Endothelial cell (in vitro differentiated cells): Measurements from ENCODE around the gene YIPF5. TPM values are rescaled to one million over a fixed set of nuclear protein-coding genes. Genes with fewer than 3 reads are reported as not detected.

Experiments
- DNase-seq: peaks from one replicate; pipeline ENCODE4 v3.0.0; 2021; ENCODE audit warnings: low spot score
- H3K27ac Mint-ChIP-seq: one replicate; pipeline ENCODE4 v1.8.0; 2021; ENCODE audit warnings: mixed read lengths, inconsistent platforms; ENCODE audit not compliant: unreplicated experiment
- H3K27me3 Mint-ChIP-seq: one replicate; pipeline ENCODE4 v1.8.0; 2021; ENCODE audit warnings: mild to moderate bottlenecking, moderate library complexity, mixed read lengths, inconsistent platforms; ENCODE audit not compliant: unreplicated experiment
- H3K36me3 Mint-ChIP-seq: one replicate; pipeline ENCODE4 v1.8.0; 2021; ENCODE audit warnings: mild to moderate bottlenecking, low read depth, mixed read lengths, inconsistent platforms; ENCODE audit not compliant: unreplicated experiment
- H3K4me1 Mint-ChIP-seq: one replicate; pipeline ENCODE4 v1.8.0; 2021; ENCODE audit warnings: mild to moderate bottlenecking, mixed read lengths, inconsistent platforms; ENCODE audit not compliant: unreplicated experiment
- H3K4me3 Mint-ChIP-seq: one replicate; pipeline ENCODE4 v1.8.0; 2021; ENCODE audit warnings: mild to moderate bottlenecking, mixed read lengths, inconsistent platforms; ENCODE audit not compliant: unreplicated experiment
- H3K9me3 Mint-ChIP-seq: one replicate; pipeline ENCODE4 v1.8.0; 2021; ENCODE audit warnings: mixed read lengths, inconsistent platforms; ENCODE audit not compliant: unreplicated experiment
- total RNA-seq: library from RNA; stranded (reverse); fragmentation: NEBNext Ultra II Directional; extraction: Animal tissue kit (Norgen Biotek cat#: 25700); gene quantifications from one replicate; pipeline ENCODE4 v1.2.1, GENCODE V29; 2021; ENCODE audit not compliant: unreplicated experiment
- TF ChIP-seq, protein P1 (sequence below): fragments of 200-600 bp; sonication (generic); IDR thresholded peaks from one replicate; pipeline ENCODE4 v1.5.0; 2021; ENCODE audit warnings: antibody characterized with exemption; ENCODE audit not compliant: unreplicated experiment

The YIPF5 gene
- total RNA-seq, 1 donor from 2014 or later, result 47.8 TPM

DNA sequence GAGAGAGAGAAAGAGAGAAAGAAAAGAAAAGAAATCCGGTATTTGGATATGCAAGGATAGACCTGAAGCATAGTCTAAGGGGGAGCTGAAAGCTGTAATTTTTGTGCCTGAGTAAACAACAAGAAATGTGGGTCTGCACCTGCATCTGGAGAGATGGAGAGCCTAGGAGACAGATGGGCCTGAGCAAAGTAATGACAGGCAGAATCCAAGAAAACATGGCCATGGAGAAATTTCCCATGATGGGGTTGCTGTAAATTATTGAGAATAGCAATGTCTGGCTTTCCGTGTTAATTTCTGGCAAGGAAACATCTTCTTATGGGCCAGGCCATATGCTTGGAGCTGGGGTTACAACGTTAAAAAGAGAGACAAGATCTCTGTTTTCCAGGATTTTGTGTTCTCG is 40.2 kb downstream of the YIPF5 start:
- Mint-ChIP-seq H3K27ac (no peak overlapping the region), H3K27me3 (no peaks in the 10 kb centered on the region), H3K4me1 (peaks cover 3% of the 10 kb centered on the region), H3K9me3 (no peaks in the 10 kb centered on the region), H3K36me3 (no peaks in the 10 kb centered on the region), H3K4me3 (no peak overlapping the region)
- no peak for DNase-seq
- TF ChIP-seq, protein P1, sequence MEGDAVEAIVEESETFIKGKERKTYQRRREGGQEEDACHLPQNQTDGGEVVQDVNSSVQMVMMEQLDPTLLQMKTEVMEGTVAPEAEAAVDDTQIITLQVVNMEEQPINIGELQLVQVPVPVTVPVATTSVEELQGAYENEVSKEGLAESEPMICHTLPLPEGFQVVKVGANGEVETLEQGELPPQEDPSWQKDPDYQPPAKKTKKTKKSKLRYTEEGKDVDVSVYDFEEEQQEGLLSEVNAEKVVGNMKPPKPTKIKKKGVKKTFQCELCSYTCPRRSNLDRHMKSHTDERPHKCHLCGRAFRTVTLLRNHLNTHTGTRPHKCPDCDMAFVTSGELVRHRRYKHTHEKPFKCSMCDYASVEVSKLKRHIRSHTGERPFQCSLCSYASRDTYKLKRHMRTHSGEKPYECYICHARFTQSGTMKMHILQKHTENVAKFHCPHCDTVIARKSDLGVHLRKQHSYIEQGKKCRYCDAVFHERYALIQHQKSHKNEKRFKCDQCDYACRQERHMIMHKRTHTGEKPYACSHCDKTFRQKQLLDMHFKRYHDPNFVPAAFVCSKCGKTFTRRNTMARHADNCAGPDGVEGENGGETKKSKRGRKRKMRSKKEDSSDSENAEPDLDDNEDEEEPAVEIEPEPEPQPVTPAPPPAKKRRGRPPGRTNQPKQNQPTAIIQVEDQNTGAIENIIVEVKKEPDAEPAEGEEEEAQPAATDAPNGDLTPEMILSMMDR, result no peak

DNA sequence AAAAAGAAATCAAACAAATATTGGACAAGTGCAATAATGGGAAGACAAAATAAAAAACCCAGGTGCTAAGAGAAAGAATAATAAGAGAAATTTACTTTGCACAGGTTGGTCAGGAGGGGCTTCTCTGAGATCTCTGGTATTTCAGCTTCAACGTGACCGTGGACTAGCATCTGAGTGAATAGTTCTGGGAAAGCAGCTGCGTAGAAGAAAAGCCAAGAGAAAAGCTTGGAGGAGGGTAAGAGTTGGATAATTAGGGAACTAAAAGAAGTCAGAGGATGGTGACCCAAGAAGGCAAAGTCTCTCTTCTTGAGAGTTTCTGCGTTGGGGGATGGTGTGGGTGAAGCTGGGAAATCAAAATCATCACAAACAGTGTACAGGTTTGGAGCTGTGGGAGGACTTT is 41.6 kb downstream of the YIPF5 start:
- Mint-ChIP-seq H3K36me3 (no peaks in the 10 kb centered on the region), H3K27ac (no peak overlapping the region), H3K27me3 (no peaks in the 10 kb centered on the region), H3K9me3 (no peaks in the 10 kb centered on the region), H3K4me1 (peaks cover 3% of the 10 kb centered on the region), H3K4me3 (no peak overlapping the region)
- TF ChIP-seq, protein P1, result no peak
- no peak for DNase-seq

DNA sequence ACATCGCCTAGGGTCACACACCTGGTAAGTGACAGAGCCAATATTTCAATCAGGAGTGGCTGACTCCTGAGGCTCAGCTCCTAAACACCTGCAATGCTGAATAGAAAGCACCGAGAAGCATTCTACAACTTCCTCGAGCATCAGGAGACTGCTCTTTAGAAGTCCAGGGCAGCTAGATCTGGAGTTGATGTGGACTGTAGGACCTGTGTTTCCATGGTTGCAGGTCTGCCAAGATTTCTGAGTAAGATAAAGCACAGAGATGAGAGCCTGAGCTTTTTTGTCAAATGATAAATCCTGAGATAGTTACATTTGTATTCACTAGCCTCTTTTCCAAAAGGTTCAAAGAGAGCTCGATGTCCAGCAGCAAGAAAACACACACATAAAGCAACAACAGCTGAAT is 43.8 kb downstream of the YIPF5 start:
- no peak overlapping the region for H3K27ac Mint-ChIP-seq
- TF ChIP-seq, protein P1, result no peak
- no peak for DNase-seq
- H3K27me3 Mint-ChIP-seq, result no peaks in the 10 kb centered on the region
- H3K36me3 Mint-ChIP-seq, result no peaks in the 10 kb centered on the region
- no peak overlapping the region for H3K4me3 Mint-ChIP-seq
- no peaks in the 10 kb centered on the region for H3K9me3 Mint-ChIP-seq
- peaks cover 3% of the 10 kb centered on the region for H3K4me1 Mint-ChIP-seq

DNA sequence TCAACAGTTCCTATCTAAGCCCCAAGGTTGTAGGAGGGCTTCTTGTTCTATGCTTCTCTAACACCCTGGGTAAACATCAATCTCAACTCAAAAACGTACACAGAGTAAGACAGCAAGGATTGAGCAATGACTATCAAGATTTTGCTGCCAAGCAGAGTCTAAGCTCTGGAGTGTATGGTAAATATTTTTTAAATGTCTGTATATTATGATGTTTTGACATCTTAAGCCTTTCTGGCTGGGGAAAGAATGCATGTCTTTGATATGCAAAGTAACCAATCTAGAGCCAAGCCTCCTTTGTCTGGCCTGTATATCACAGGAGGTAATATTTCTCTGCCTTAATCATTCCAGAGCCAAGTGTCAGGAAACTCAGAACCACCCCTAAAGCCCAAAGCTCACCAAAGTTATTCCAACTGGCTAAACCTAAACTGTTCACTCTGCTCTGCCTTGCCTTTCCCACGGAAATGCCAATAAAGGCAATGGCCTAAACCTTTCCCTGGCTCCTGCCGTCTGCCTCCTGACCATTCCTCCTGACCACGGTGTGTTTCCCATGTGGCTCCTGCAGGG is 45.2 kb downstream of the YIPF5 start:
- DNase-seq, result no peak
- H3K27ac Mint-ChIP-seq, result no peak overlapping the region
- H3K9me3 Mint-ChIP-seq, result no peaks in the 10 kb centered on the region
- no peaks in the 10 kb centered on the region for H3K36me3 Mint-ChIP-seq
- H3K4me3 Mint-ChIP-seq, result no peak overlapping the region
- TF ChIP-seq, protein P1, result no peak
- no peaks in the 10 kb centered on the region for H3K4me1 Mint-ChIP-seq
- H3K27me3 Mint-ChIP-seq, result no peaks in the 10 kb centered on the region

DNA sequence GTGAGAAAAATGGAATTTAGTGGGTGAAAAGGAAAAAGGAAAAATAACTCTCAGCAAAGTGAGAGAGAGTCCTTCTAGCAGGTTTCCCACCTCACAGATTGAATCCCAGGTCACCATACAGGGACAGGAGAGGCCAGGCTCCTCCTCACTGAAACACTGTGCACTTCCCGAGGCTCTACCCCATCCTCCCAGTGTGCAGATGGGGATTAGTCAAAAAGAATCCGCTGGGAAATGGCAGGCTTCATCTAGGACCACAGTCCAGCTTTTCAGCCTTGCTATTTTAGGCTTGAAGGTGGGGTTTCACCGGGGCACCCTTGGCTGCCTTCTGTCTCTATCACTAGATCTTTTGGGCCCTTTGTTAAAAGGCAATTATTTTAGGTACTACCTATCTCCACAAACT is 47.8 kb downstream of the YIPF5 start:
- Mint-ChIP-seq H3K4me1 (no peaks in the 10 kb centered on the region), H3K27ac (no peak overlapping the region), H3K9me3 (no peaks in the 10 kb centered on the region), H3K27me3 (no peaks in the 10 kb centered on the region), H3K4me3 (no peak overlapping the region), H3K36me3 (no peaks in the 10 kb centered on the region)
- DNase-seq, result no peak
- TF ChIP-seq, protein P1, result no peak
